ENCODE measurements around the gene SRBD1. TPM values are rescaled to one million over a fixed set of nuclear protein-coding genes. Genes with fewer than 3 reads are reported as not detected.
"Not testable (repeated sequence)": the region's sequence is repeated elsewhere in the genome, so short reads cannot be mapped to it uniquely, and the experiment has no call there.

The SRBD1 gene
- total and polyA plus RNA-seq, 8 donors, result 4.4 to 45.7 (median 25.5) TPM

- H3K4me1 ChIP-seq, result no peaks in the 10 kb centered on the region
- no peak overlapping the region for H3K27ac ChIP-seq
- H3K27me3 ChIP-seq, result no peaks in the 10 kb centered on the region
- 92 to 96% (median 94%) methylated on average over 1 of the region's 1 CpG for WGBS, 5 donors
- no peak for DNase-seq
- H3K9me3 ChIP-seq, result no peaks in the 10 kb centered on the region
- no peaks in the 10 kb centered on the region for H3K36me3 ChIP-seq
- intact Hi-C loops (cut with DNase I; ENCODE audit: low total_unique reads), result no loop called here
- H3K4me3 ChIP-seq, result no peak overlapping the region
- TF ChIP-seq CTCF (IDR thresholded peaks at IDR 0.05) (no peak), EP300 (IDR thresholded peaks at IDR 0.05) (no peak), POLR2AphosphoS5 (IDR thresholded peaks at IDR 0.05) (no peak), POLR2A (IDR thresholded peaks at IDR 0.05) (no peak)
Observed at GRCh38 chr2:45432406-45432805, 178.7 kb downstream of the SRBD1 start.

- H3K27me3 ChIP-seq; intact Hi-C loops (cut with DNase I; ENCODE audit: low total_unique reads): not testable (repeated sequence)
- WGBS, 5 donors, result 94 to 100% (median 98%) methylated on average over 3 to 4 of the region's 4 CpGs
Observed at GRCh38 chr2:45426025-45426424, 185.0 kb downstream of the SRBD1 start.

GRCh38 chr2:45422921-45423320 lies 188.1 kb downstream of the SRBD1 start:
- DNase-seq, result no peak
- intact Hi-C loops (cut with DNase I; ENCODE audit: low total_unique reads), result no loop called here
- WGBS, 5 donors, result 78 to 91% (median 86%) methylated on average over 2 of the region's 2 CpGs
- H3K36me3 ChIP-seq, result peaks cover 4 to 28% (median 21%) of the 10 kb centered on the region in 4 donors
- no peaks in the 10 kb centered on the region for H3K27me3 ChIP-seq
- no peaks in the 10 kb centered on the region for H3K4me1 ChIP-seq
- no peaks in the 10 kb centered on the region for H3K9me3 ChIP-seq
- TF ChIP-seq CTCF (IDR thresholded peaks at IDR 0.05) (no peak), POLR2A (IDR thresholded peaks at IDR 0.05) (no peak), POLR2AphosphoS5 (IDR thresholded peaks at IDR 0.05) (no peak), EP300 (IDR thresholded peaks at IDR 0.05) (no peak)
- no peak overlapping the region for H3K27ac ChIP-seq
- H3K4me3 ChIP-seq, result no peak overlapping the region

More at GRCh38 chr2:45426025-45426424, 185.0 kb downstream of the SRBD1 start:
- H3K4me3 ChIP-seq, H3K9me3 ChIP-seq, H3K27ac ChIP-seq, DNase-seq, H3K4me1 ChIP-seq: not testable (repeated sequence)
- peaks cover 0 to 10% (median 5%) of the 10 kb centered on the region in 4 donors for H3K36me3 ChIP-seq

- Histone ChIP-seq H3K27me3 (no peaks in the 10 kb centered on the region), H3K4me1 (no peaks in the 10 kb centered on the region), H3K4me3 (no peak overlapping the region), H3K27ac (no peak overlapping the region), H3K36me3 (peaks cover 5 to 34% (median 27%) of the 10 kb centered on the region in 4 donors), H3K9me3 (no peaks in the 10 kb centered on the region)
- intact Hi-C loops (cut with DNase I; ENCODE audit: low total_unique reads), result no loop called here
- 67 to 87% (median 80%) methylated on average over 3 of the region's 3 CpGs for WGBS, 5 donors
- no peak for DNase-seq
- TF ChIP-seq EP300 (IDR thresholded peaks at IDR 0.05), result no peak
- no peak for TF ChIP-seq POLR2AphosphoS5 (IDR thresholded peaks at IDR 0.05)
Observed at GRCh38 chr2:45418532-45418931, 192.5 kb downstream of the SRBD1 start.

- intact Hi-C loops (cut with DNase I; ENCODE audit: low total_unique reads), result no loop called here
- no peaks in the 10 kb centered on the region for H3K27me3 ChIP-seq
- no peaks in the 10 kb centered on the region for H3K9me3 ChIP-seq
- peaks cover 5 to 54% (median 39%) of the 10 kb centered on the region in 4 donors for H3K36me3 ChIP-seq
- no peak for DNase-seq
- TF ChIP-seq POLR2AphosphoS5 (IDR thresholded peaks at IDR 0.05) (no peak), POLR2A (IDR thresholded peaks at IDR 0.05) (no peak), CTCF (IDR thresholded peaks at IDR 0.05) (no peak), EP300 (IDR thresholded peaks at IDR 0.05) (no peak)
- 85 to 98% (median 95%) methylated on average over 2 to 4 of the region's 5 CpGs for WGBS, 5 donors
- H3K27ac ChIP-seq, result no peak overlapping the region
- H3K4me3 ChIP-seq, result no peak overlapping the region
- H3K4me1 ChIP-seq, result peaks cover 0 to 5% (median 0%) of the 10 kb centered on the region in 4 donors
Observed at GRCh38 chr2:45415534-45416123, 195.4 kb downstream of the SRBD1 start.

Measured in stomach (tissue), 9 donors.